ENCODE results near the gene BABAM1.

BABAM1 gene

GRCh38 chr19:17266975-17267788 lies at the start of gene BABAM1:
BABAM1 (plus strand) TSS chr19:17267443; CDS start chr19:17268807, 1,364 bp downstream.
- peak; percentile 97 for DNase-seq

- no peak for DNase-seq
These were observed 48.0 kb upstream of the BABAM1 start for GRCh38 chr19:17219286-17219685.

GRCh38 chr19:17220207-17220758 lies 47.0 kb upstream of the BABAM1 start:
- DNase-seq = no peak

- DNase-seq = no peak
These were observed 42.2 kb upstream of the BABAM1 start for GRCh38 chr19:17225053-17225452.

GRCh38 chr19:17226002-17226933 lies 41.0 kb upstream of the BABAM1 start, which contains the start of gene OCEL1:
OCEL1 (plus strand) TSS chr19:17226226; CDS start chr19:17226248, 22 bp downstream.
- DNase-seq = peak; percentile 92

- no peak for DNase-seq
These were observed 39.4 kb upstream of the BABAM1 start for GRCh38 chr19:17227798-17228367.

- DNase-seq = no peak
These were observed 37.4 kb upstream of the BABAM1 start for GRCh38 chr19:17229890-17230289.

GRCh38 chr19:17232258-17232657 lies 35.0 kb upstream of the BABAM1 start:
- DNase-seq = no peak

- no peak for DNase-seq
These were observed 32.3 kb upstream of the BABAM1 start for GRCh38 chr19:17234911-17235299.

GRCh38 chr19:17235300-17235970 lies 31.8 kb upstream of the BABAM1 start:
- DNase-seq = no peak

GRCh38 chr19:17235971-17236777 lies 31.1 kb upstream of the BABAM1 start:
- DNase-seq = no peak

- no peak for DNase-seq
These were observed 30.3 kb upstream of the BABAM1 start for GRCh38 chr19:17236811-17237543.

- DNase-seq = no peak
These were observed 29.2 kb upstream of the BABAM1 start for GRCh38 chr19:17237747-17238706.

- DNase-seq = no peak
These were observed 27.0 kb upstream of the BABAM1 start for GRCh38 chr19:17240062-17240752.

- no peak for DNase-seq
These were observed 26.3 kb upstream of the BABAM1 start for GRCh38 chr19:17240826-17241399.

GRCh38 chr19:17242431-17243208 lies 24.6 kb upstream of the BABAM1 start:
- no peak for DNase-seq

GRCh38 chr19:17243211-17243829 lies 23.9 kb upstream of the BABAM1 start:
- DNase-seq = no peak
